Inflammatory macrophage treated with lipopolysaccharide for 4 hours (primary cell): ENCODE results near the gene ZNF605.
"Not testable (repeated sequence)": the region's sequence is repeated elsewhere in the genome, so short reads cannot be mapped to it uniquely, and the experiment has no call there.

Source experiments
- DNase-seq: peaks from one replicate; pipeline ENCODE4 v3.0.0-alpha.2; 2020

The ZNF605 gene

GRCh38 chr12:132956011-132956788 is at the start of gene ZNF605:
Gene ZNF605 (minus strand): TSS chr12:132956306. CDS start chr12:132945635, 10,671 bp downstream.
- DNase-seq, result peak; percentile 85

GRCh38 chr12:132998741-132999140 is 42.6 kb upstream of the ZNF605 start:
- DNase-seq, result no peak

GRCh38 chr12:132986885-132987225 is 30.7 kb upstream of the ZNF605 start:
- DNase-seq, result no peak

- DNase-seq, result peak; percentile 92
Observed at GRCh38 chr12:132986001-132986884, 30.1 kb upstream of the ZNF605 start, which contains the start of gene ZNF26. Gene ZNF26 (plus strand): TSS chr12:132986367. CDS start chr12:132986841, 474 bp downstream.

- DNase-seq, result peak; percentile 16
Observed at GRCh38 chr12:132976870-132977269, 20.8 kb upstream of the ZNF605 start.

GRCh38 chr12:132972374-132972773 is 16.3 kb upstream of the ZNF605 start:
- DNase-seq, result no peak

- no peak for DNase-seq
Observed at GRCh38 chr12:132967736-132968135, 11.6 kb upstream of the ZNF605 start.

GRCh38 chr12:132966676-132967415 is 10.7 kb upstream of the ZNF605 start:
- no peak for DNase-seq

GRCh38 chr12:132965796-132966195 is 9.7 kb upstream of the ZNF605 start:
- no peak for DNase-seq

- not testable (repeated sequence) for DNase-seq
Observed at GRCh38 chr12:132963947-132964346, 7.8 kb upstream of the ZNF605 start.

GRCh38 chr12:132961790-132962189 is 5.7 kb upstream of the ZNF605 start:
- not testable (repeated sequence) for DNase-seq

GRCh38 chr12:132955094-132956010 is 754 bp downstream of the ZNF605 start:
- peak; percentile 2 for DNase-seq

- DNase-seq, result no peak
Observed at GRCh38 chr12:132954471-132955048, 1.5 kb downstream of the ZNF605 start.

GRCh38 chr12:132953771-132954170 is 2.3 kb downstream of the ZNF605 start:
- DNase-seq, result no peak

- no peak for DNase-seq
Observed at GRCh38 chr12:132953163-132953425, 3.0 kb downstream of the ZNF605 start.

- DNase-seq, result no peak
Observed at GRCh38 chr12:132952371-132953162, 3.5 kb downstream of the ZNF605 start.

GRCh38 chr12:132951649-132952048 is 4.5 kb downstream of the ZNF605 start:
- no peak for DNase-seq

GRCh38 chr12:132950844-132951535 is 5.1 kb downstream of the ZNF605 start:
- DNase-seq, result no peak

- DNase-seq, result no peak
Observed at GRCh38 chr12:132949936-132950837, 5.9 kb downstream of the ZNF605 start.
